HL-60 (cell line): ENCODE measurements around the gene PPM1F.

Source experiments
- CTCF ChIP-seq: IDR thresholded peaks from one replicate; pipeline ENCODE4 v1.5.1; 2011; ENCODE audit warnings: low read length, control low read depth, inconsistent platforms; ENCODE audit not compliant: insufficient read depth
- POLR2AphosphoS5 ChIP-seq: IDR thresholded peaks from 2 replicates; pipeline ENCODE4 v1.6.1; 2012; ENCODE audit warnings: low read depth

- no peak for TF ChIP-seq CTCF
- no peak for TF ChIP-seq POLR2AphosphoS5
Measured at GRCh38 chr22:21975273-21975672, 22.6 kb upstream of the PPM1F start.
